Tibial nerve (tissue), 4 donors: ENCODE results near the gene RASAL1.

Source experiments
- EP300 ChIP-seq, 2 donors: sonication (generic); formaldehyde crosslinking; IDR thresholded peaks; one replicate each; pipeline ENCODE4 v1.6.1; 2017; ENCODE audit warnings: antibody characterized with exemption in 2 of 2, mild to moderate bottlenecking in 1 of 2
- TF ChIP-seq, protein P1 (sequence below), 5 experiments: fragments of 200-600 bp in 3 of 5; fragments of 450-650 bp in 2 of 5; sonication (generic) in 3 of 5; IDR thresholded peaks; one replicate each; pipeline ENCODE4 v1.5.1; 2016 to 2019; ENCODE audit warnings: antibody characterized with exemption in 5 of 5, mild to moderate bottlenecking in 3 of 5, moderate library complexity in 2 of 5

DNA sequence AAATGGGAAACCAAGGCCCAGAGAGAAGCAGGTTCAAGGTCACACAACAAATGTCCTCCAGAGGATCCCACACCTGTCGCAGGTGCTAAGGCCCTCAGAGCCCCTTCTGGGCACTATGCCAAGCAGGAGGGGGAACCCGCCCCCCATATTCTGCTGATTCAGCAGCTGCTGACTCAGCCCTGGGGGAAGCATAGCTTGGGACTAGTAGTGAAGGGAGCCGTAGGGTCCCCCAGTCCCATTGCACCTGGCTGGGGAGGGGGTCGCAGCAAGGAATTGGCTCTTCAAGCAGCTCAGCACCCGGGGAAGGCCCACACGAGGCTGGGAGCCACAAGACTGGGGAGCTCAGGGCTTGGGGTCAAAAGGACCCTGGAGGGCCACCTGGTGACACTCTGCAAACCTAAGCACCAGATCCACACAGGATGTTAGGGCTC lies 1.0 kb downstream of the RASAL1 start:
- TF ChIP-seq EP300 (IDR thresholded peaks at IDR 0.05): no peak
- TF ChIP-seq, protein P1, sequence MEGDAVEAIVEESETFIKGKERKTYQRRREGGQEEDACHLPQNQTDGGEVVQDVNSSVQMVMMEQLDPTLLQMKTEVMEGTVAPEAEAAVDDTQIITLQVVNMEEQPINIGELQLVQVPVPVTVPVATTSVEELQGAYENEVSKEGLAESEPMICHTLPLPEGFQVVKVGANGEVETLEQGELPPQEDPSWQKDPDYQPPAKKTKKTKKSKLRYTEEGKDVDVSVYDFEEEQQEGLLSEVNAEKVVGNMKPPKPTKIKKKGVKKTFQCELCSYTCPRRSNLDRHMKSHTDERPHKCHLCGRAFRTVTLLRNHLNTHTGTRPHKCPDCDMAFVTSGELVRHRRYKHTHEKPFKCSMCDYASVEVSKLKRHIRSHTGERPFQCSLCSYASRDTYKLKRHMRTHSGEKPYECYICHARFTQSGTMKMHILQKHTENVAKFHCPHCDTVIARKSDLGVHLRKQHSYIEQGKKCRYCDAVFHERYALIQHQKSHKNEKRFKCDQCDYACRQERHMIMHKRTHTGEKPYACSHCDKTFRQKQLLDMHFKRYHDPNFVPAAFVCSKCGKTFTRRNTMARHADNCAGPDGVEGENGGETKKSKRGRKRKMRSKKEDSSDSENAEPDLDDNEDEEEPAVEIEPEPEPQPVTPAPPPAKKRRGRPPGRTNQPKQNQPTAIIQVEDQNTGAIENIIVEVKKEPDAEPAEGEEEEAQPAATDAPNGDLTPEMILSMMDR (IDR thresholded peaks at IDR 0.05): no peak
